HG03097 (cell line): Measurements from ENCODE around the gene CELF2.
"Not testable (repeated sequence)": the region's sequence is repeated elsewhere in the genome, so short reads cannot be mapped to it uniquely, and the experiment has no call there.

Source experiments
- ATAC-seq: cut with Tn5 transposase; IDR thresholded peaks from one replicate; pipeline ENCODE4 v1.9.1; 2021; ENCODE audit not compliant: unreplicated experiment, low FRiP score

The CELF2 gene

DNA sequence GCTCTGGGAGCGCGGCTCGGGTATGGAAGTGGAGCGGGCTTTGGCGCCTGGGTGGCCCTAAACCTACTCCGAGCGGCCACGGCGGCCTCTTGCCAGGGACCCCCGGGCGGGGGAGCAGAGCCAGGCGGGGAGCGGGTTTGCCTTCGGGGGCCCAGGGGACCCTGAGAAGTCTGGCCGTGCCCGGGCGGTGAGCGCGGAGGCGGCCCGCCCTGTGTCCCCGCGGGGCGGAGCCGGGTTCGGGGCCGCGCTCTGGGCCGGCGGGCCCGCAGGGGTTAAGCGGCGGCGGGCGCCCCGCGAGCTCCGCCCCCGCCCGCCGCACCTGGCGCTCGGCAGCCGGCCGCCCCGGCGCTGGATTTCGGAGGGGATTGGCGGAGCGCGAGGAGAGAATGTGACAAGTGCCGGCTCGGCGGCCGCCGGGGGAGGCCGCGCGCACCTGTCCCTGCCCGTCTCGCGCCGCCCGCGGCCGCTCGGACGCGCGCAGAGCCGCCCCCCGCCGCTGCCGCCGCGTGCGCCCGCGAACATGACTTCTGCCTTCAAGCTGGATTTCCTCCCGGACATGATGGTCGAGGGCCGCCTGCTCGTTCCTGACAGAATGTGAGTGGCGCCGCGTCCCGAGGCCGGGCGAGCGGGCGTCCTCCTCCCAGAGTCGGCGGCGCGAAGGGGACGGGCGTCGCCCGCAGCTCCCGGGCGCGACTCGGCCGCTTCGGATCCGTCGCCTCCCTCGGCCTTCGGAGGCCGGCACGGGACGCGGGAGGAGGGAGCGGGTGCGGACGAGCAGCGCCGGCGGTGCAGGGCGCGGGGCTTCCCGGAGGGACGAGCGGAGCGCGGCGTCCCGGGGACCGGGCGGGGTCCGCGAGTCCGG lies at the start of gene CELF2:
TSS of gene CELF2 (plus strand) at position 303 of the 862 bp plus-strand sequence. CDS start at position 521, 218 bp downstream.
- peak; percentile 85 for ATAC-seq

DNA sequence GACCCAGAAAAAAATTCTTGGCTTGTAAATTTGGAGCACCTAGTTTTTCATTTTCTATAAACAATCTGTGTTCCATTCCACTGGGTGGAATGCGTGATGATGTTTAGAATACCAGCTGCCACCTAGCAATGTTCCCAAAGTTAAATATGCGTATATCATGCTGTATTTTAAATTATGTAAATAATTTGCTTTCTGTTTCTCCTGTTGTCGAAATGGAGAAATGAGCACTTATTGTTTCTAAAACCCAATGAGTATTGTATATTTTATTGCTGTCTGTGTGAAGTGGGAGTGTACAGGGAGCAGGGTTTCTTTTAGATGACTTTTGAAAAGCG lies 49.4 kb upstream of the CELF2 start:
- no peak for ATAC-seq

DNA sequence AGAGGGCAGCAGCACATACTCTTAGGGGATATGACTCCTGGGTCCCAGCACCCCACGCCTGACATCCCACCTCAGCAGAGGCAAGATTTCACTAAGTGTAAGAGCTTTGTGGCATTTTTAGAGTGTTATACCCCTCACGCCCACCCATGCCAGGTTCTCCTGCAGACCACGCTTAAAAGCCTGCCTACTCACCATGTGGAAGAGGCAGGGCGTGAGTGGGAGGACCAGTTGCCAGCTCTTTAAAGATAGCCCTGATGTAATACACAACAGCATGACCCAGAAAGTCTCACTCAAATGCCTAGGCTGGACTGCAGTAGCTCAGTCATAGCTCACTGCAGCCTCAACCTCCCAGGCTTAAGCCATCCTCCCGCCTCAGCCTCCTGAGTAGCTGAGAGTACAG lies 44.4 kb upstream of the CELF2 start:
- ATAC-seq = no peak

DNA sequence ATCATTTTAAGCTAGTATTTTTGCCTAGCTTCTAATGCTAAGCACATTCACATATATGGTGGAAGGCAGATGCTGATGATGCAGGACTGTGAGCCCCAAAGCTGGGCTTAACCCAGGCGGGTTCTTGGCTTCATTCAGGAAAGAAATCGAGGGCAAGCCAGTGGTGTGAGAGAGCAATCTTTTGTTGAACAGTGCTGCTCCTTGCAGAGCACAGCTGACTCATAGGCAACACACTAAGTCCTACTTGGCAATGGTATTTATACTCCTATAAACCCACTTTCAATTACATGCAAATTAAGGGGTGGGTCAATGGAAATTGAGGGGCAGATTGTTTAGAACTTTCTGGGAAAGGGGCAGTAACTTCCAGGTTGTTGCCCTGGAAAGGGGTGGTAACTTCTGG lies 42.0 kb upstream of the CELF2 start:
- ATAC-seq = no peak

GRCh38 chr10:10976652-10977051 lies 41.0 kb upstream of the CELF2 start:
- no peak for ATAC-seq

DNA sequence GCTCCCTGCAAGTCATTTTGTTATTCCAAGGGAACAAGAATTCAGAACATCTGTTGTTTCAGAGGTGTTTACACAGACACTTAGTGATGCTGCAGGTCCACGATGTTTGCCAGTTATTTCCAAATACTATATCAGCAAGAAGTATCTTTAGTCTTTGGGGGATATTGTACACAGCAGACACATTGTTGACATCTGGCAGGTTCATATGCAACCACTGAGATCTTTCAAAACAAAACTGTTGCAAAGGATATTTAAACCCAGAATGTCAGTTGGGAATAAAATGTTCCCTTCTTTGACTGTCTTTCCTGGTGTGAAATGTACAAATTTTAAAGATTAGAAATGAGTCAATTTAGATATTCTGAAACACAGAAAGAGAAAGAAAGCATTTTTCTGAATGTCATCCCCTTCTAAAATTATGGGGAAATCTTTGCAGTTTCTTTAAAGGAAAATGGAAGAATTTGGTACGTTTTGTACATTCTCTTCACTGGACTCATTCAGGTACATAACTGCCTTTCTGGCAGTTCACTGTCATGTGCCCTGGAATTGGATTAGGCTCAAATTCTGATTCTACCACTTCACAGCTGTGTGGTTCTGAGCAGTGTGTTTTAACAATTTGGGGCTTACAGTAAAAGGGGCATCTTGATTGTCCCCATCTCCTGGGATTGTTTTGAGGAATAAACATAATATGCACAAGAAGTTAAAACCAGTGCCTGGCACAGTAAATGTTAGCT lies 40.3 kb upstream of the CELF2 start:
- no peak for ATAC-seq

- no peak for ATAC-seq
These were observed 39.7 kb upstream of the CELF2 start for GRCh38 chr10:10977978-10978377.

DNA sequence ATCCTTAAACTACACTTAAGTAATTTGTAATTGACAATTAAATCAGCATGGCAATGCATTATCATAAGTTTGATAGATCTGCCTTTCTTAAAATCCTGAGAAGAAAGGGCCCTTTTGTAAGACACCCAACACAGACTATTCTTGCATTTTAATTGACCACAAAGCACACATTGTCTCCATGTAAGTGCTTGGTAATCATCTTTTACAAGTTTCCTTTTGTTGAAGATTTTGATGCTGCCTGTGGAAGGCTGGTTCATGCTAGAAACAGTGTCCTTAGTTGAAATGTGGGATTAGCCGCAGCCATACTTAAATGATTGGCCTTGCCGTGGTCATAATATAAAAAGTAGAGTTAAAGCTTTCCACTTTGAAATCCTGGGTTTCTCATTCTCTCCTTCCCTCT lies 32.3 kb upstream of the CELF2 start:
- no peak for ATAC-seq

- no peak for ATAC-seq
These were observed 31.1 kb upstream of the CELF2 start for GRCh38 chr10:10986606-10987005.

DNA sequence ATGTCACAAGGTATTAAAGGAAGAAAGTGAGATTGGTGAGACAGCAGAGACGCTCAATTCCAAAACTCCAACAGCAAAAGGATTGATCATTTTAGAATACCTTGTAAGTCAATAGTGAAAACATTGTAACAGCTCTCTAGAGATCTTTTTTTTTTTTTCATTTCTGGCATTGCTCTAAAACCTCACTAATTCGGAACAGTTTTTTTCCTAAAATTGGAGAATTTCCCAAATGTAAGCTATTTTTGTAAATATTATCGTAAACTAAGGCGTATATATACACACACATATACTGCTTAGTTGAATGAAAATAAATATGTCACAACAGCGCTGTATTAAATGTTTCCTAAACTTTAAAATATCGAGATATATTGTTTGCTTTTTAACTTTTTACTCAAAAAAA lies 30.6 kb upstream of the CELF2 start:
- ATAC-seq = no peak

DNA sequence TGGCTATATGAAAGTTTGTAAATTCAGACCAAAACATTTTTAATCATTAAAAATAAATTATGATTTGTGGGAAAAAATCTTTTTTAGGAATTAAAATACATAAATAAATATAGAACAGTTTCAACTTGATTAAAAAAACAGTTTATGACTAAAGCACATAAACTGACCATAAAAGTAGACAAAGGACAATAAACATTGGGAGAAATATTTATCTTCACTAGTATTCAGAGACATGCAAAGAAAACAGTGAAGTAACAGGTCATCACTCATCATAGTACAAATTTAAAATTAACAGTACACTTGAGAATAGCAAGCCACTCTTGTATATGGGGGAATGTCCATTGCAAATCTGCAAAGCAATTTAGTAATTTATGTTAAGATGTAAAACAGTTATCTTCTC lies 28.0 kb upstream of the CELF2 start:
- ATAC-seq = no peak

- no peak for ATAC-seq
These were observed 26.5 kb upstream of the CELF2 start for GRCh38 chr10:10991144-10991543.

DNA sequence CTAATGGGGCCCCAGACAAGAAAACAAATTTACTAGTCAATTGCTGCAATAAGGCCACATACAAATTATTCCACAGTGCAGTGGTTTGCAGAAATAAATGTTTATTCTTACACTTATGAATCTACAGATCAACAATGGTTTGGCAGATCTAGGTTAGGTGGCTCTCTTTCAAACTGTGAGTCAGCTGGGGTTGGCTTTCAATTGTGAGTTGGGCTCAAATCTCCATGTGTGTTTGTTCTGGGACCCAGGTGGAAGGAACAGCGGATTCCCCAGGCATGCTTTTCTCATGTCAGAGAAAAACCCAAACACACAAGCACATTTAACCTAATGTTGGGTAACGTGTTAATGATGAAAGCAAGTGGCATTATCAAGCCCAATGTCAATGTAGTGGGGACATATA lies 25.6 kb upstream of the CELF2 start:
- ATAC-seq = no peak

GRCh38 chr10:10992961-10993714 lies 24.5 kb upstream of the CELF2 start:
- ATAC-seq = no peak

DNA sequence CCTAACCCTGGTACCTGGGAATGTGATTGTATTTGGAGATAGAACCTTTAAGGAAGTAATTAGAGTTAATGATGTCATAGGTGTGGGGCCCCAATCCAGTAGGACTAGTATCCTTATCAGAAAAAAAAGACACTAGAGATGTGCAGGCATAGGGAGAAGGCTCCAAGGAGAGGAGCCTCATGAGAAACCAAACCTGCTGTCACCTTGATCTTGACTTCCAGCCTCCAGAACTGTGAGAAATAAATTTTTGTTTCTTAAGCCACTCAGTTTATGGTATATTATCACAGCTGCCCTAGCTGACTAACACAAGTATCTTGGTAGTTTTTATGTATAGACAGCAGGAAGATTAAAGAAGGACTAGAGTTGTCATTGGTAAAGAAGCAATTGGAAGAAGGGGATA lies 23.9 kb upstream of the CELF2 start:
- ATAC-seq = no peak

- no peak for ATAC-seq
These were observed 23.3 kb upstream of the CELF2 start for GRCh38 chr10:10994360-10994759.

DNA sequence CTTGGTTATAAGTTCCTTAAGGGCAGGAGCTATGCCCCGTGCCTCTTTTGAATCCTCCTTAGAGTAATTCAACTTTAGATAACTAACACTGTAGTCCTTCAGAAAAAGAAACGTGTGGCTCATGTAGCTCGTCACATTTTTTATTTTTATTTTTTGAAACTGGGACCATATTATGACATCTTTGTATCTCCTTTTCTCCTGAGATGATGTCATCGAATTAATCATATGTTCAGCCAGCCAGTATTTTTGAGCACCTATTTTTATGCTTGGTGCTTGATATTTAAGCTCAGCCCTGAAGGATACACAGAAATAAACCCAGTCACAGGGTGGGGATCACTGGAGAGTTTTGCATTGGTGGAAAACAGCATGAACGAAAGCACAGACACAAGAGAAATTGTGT lies 22.6 kb upstream of the CELF2 start:
- no peak for ATAC-seq

DNA sequence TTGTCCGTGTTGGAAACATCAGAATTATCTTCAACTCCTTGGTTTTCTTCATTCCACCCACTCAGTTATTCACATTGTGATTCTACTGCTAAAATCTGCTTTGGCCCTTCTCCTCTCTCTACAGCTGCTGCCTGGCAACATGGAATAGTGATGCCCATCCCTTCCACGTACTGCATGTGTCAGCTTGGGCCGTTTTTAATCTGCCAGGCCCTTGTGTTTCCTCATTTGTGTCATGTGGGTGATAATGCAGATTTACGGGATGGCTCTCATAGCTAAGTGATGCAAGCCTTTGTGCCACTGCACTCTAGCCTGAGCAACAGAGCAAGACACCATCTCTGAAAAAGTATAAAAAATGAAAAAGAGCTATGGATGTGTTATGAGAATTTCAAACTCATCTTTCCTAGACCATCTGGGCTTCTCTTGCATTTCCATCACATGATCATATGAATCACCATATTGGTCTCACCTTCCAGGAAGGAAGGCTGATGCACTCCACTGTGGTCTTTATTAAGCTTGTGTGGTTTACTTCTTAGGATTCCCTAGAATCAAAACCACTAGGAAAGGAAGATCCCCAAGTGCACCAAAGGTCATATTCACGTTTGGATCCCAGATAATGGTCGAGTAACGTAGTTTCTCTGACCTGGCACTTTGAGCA lies 20.6 kb upstream of the CELF2 start:
- ATAC-seq = no peak

DNA sequence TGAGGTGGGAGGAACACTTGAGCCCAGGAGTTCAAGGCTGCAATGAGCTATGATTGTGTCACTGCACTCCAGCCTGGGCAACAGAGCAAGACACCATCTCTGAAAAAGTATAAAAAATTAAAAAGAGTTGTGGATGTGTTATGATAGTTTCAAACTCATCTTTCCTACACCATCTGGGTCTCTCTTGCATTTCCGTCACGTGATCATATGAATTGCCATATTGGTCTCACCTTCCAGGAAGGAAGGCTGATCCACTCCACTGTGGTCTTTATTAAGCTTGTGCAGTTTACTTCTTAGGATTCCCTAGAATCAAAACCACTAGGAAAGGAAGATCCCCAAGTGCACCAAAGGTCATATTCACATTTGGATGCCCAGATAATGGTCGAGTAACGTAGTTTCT lies 18.2 kb upstream of the CELF2 start:
- not testable (repeated sequence) for ATAC-seq

DNA sequence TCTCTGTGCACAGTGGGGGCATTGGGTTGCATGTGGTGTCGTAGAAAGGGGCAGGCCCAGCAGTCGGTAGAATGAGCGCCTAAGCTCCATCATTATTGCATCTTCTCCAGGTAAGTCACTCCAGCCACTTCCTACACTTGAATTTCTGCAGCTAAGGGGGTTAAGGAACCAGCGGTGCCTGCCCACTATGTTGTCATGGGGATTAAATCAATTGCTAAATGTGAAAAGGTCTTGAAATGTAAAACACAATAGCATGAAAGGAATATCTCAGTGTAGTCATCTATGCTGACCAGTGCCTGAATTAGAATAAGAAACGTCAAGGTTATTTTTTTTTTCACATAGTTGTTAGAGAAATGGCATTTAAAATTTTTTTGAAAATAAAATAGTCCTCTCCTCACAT lies 15.2 kb upstream of the CELF2 start:
- no peak for ATAC-seq

DNA sequence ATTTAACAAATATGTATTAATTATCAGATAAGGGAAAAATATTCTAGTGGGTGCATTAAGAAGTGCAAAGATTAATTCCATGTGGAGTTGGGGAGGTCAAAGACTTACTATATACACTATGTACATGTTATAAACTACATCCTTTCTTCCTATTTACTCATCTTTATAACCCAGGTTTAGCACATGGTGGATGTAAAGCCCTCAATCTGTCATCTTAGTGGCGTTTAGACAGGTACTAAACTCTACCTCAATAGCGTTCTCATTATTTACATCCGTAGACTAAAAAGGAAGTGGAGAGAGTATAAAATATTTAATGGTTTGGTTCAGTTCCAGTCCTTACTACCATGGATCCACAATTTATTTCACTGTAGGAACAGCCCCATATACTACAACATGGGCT lies 14.8 kb upstream of the CELF2 start:
- no peak for ATAC-seq
